ENCODE measurements around the gene GADD45G.

DNA sequence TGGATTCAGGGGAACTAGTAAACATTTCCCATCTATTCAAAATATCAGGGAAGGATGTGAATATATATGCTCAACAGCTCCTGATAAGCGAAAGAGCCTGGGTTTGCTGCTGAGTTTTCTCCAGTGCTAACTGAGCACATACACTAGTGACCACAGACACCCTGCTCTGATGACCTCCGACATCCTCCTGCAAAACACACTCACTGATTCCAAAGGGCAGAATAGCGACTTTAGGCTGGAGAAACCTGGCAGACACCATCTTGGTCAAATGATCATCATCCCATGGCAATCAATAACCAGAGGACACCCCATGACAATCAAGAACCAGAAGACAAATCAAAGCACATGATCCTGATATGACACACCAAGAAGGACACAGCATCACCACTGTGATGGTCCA, 9.2 kb upstream of the GADD45G start:
- TF ChIP-seq SP1 (CRISPR knock-in tag; conservative IDR thresholded peaks at IDR 0.05) (no peak), CTCF (IDR thresholded peaks at IDR 0.05) (no peak), SMAD3 (CRISPR knock-in tag; IDR thresholded peaks at IDR 0.05; ENCODE audit: borderline replicate concordance) (no peak), AR (CRISPR knock-in tag; IDR thresholded peaks at IDR 0.05) (no peak), CREM (CRISPR knock-in tag; IDR thresholded peaks at IDR 0.05) (no peak), AFF4 (CRISPR knock-in tag; IDR thresholded peaks at IDR 0.05; ENCODE audit: borderline replicate concordance) (no peak), USF2 (CRISPR knock-in tag; IDR thresholded peaks at IDR 0.05) (no peak), TCF7 (CRISPR knock-in tag; IDR thresholded peaks at IDR 0.05; ENCODE audit: low read depth) (no peak), TEAD4 (CRISPR knock-in tag; IDR thresholded peaks at IDR 0.05) (no peak), ATF3 (CRISPR knock-in tag; conservative IDR thresholded peaks at IDR 0.05) (no peak)
- TF ChIP-seq, protein P1, sequence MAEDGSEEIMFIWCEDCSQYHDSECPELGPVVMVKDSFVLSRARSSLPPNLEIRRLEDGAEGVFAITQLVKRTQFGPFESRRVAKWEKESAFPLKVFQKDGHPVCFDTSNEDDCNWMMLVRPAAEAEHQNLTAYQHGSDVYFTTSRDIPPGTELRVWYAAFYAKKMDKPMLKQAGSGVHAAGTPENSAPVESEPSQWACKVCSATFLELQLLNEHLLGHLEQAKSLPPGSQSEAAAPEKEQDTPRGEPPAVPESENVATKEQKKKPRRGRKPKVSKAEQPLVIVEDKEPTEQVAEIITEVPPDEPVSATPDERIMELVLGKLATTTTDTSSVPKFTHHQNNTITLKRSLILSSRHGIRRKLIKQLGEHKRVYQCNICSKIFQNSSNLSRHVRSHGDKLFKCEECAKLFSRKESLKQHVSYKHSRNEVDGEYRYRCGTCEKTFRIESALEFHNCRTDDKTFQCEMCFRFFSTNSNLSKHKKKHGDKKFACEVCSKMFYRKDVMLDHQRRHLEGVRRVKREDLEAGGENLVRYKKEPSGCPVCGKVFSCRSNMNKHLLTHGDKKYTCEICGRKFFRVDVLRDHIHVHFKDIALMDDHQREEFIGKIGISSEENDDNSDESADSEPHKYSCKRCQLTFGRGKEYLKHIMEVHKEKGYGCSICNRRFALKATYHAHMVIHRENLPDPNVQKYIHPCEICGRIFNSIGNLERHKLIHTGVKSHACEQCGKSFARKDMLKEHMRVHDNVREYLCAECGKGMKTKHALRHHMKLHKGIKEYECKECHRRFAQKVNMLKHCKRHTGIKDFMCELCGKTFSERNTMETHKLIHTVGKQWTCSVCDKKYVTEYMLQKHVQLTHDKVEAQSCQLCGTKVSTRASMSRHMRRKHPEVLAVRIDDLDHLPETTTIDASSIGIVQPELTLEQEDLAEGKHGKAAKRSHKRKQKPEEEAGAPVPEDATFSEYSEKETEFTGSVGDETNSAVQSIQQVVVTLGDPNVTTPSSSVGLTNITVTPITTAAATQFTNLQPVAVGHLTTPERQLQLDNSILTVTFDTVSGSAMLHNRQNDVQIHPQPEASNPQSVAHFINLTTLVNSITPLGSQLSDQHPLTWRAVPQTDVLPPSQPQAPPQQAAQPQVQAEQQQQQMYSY (CRISPR knock-in tag; IDR thresholded peaks at IDR 0.05): no peak
- TF ChIP-seq, protein P2, sequence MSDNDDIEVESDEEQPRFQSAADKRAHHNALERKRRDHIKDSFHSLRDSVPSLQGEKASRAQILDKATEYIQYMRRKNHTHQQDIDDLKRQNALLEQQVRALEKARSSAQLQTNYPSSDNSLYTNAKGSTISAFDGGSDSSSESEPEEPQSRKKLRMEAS (CRISPR knock-in tag; IDR thresholded peaks at IDR 0.05): no peak
- TF ChIP-seq, protein P3, sequence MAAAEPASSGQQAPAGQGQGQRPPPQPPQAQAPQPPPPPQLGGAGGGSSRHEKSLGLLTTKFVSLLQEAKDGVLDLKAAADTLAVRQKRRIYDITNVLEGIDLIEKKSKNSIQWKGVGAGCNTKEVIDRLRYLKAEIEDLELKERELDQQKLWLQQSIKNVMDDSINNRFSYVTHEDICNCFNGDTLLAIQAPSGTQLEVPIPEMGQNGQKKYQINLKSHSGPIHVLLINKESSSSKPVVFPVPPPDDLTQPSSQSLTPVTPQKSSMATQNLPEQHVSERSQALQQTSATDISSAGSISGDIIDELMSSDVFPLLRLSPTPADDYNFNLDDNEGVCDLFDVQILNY (CRISPR knock-in tag; IDR thresholded peaks at IDR 0.05): no peak
